Neural progenitor cell (in vitro differentiated cells): ENCODE results near the gene PADI3. TPM values are rescaled to one million over a fixed set of nuclear protein-coding genes. Genes with fewer than 3 reads are reported as not detected.

ENCODE experiments used
- DNase-seq: peaks from one replicate; pipeline ENCODE4 v3.0.0-alpha.2; 2016; ENCODE audit warnings: low spot score
- H2AFZ ChIP-seq: fragments of 200-600 bp; sonication (generic); replicated peaks from 2 replicates; pipeline ENCODE4 v1.6.1; 2016; ENCODE audit warnings: antibody characterized with exemption
- H3F3A ChIP-seq: fragments of 200-600 bp; sonication (generic); 2 replicates; pipeline ENCODE4 v1.6.1; 2016; ENCODE audit warnings: antibody characterized with exemption, low read depth
- H3K27ac ChIP-seq: fragments of 200-600 bp; sonication (generic); 2 replicates; pipeline ENCODE4 v1.5.1; 2016; ENCODE audit warnings: mild to moderate bottlenecking
- H3K27me3 ChIP-seq: fragments of 200-600 bp; sonication (generic); 2 replicates; pipeline ENCODE4 v1.6.1; 2016; ENCODE audit warnings: mild to moderate bottlenecking, moderate library complexity
- H3K36me3 ChIP-seq: fragments of 200-600 bp; sonication (generic); 2 replicates; pipeline ENCODE4 v1.5.1; 2016
- H3K4me1 ChIP-seq: fragments of 200-600 bp; sonication (generic); 2 replicates; pipeline ENCODE4 v1.6.1; 2016; ENCODE audit warnings: mixed run types
- H3K4me2 ChIP-seq: fragments of 200-600 bp; sonication (generic); 2 replicates; pipeline ENCODE4 v1.6.1; 2016
- H3K4me3 ChIP-seq: fragments of 200-600 bp; sonication (generic); 2 replicates; pipeline ENCODE4 v1.5.1; 2016
- H3K79me2 ChIP-seq: fragments of 200-600 bp; sonication (generic); 2 replicates; pipeline ENCODE4 v1.6.1; 2016; ENCODE audit warnings: low read depth
- H3K9ac ChIP-seq: fragments of 200-600 bp; sonication (generic); 2 replicates; pipeline ENCODE4 v1.6.1; 2016
- H3K9me3 ChIP-seq: fragments of 200-600 bp; sonication (generic); 2 replicates; pipeline ENCODE4 v1.5.1; 2016; ENCODE audit warnings: low read depth
- H4K20me1 ChIP-seq: fragments of 200-600 bp; sonication (generic); 2 replicates; pipeline ENCODE4 v1.6.1; 2016; ENCODE audit warnings: low read depth
- H3K27ac Mint-ChIP-seq: 3 replicates; pipeline ENCODE4 v1.8.0; 2021; ENCODE audit warnings: mixed read lengths
- H3K27me3 Mint-ChIP-seq: 2 replicates; pipeline ENCODE4 v1.8.0; 2022; ENCODE audit warnings: low read depth, mild to moderate bottlenecking, inconsistent platforms, moderate library complexity, mixed read lengths; ENCODE audit not compliant: insufficient read depth
- H3K36me3 Mint-ChIP-seq: 3 replicates; pipeline ENCODE4 v1.8.0; 2021; ENCODE audit warnings: mixed read lengths
- H3K4me1 Mint-ChIP-seq: 3 replicates; pipeline ENCODE4 v1.8.0; 2021; ENCODE audit warnings: mixed read lengths
- H3K4me3 Mint-ChIP-seq: 3 replicates; pipeline ENCODE4 v1.8.0; 2021; ENCODE audit warnings: mild to moderate bottlenecking, moderate library complexity, mixed read lengths
- H3K9me3 Mint-ChIP-seq: 3 replicates; pipeline ENCODE4 v1.8.0; 2020; ENCODE audit warnings: mixed read lengths
- CTCF ChIP-seq: fragments of 200-600 bp; sonication (generic); IDR thresholded peaks from 2 replicates; pipeline ENCODE4 v1.5.1; 2017; ENCODE audit warnings: antibody characterized with exemption, mild to moderate bottlenecking
- EZH2 ChIP-seq: fragments of 200-600 bp; sonication (generic); IDR thresholded peaks from 2 replicates; pipeline ENCODE4 v1.6.1; 2017; ENCODE audit warnings: antibody characterized with exemption, mild to moderate bottlenecking, moderate library complexity
- EZH2phosphoT487 ChIP-seq: fragments of 200-600 bp; sonication (generic); IDR thresholded peaks from 2 replicates; pipeline ENCODE4 v1.6.1; 2017; ENCODE audit warnings: antibody characterized with exemption
- total RNA-seq: library from RNA; depleted of rRNA; stranded (reverse); fragments of >200 nt; gene quantifications from 2 replicates; pipeline ENCODE4 v1.2.3, GENCODE V29; 2015; ENCODE audit warnings: low replicate concordance

PADI3 gene
- total RNA-seq, 1 donor from 2014 or later = 1.0 TPM

- no peaks in the 10 kb centered on the region for H3K9me3 ChIP-seq
- no peaks in the 10 kb centered on the region for H3K36me3 ChIP-seq
- H3K27ac Mint-ChIP-seq = no peak overlapping the region
- TF ChIP-seq EZH2 = no peak
- TF ChIP-seq CTCF = no peak
- TF ChIP-seq EZH2phosphoT487 = no peak
- H3K79me2 ChIP-seq = no peaks in the 10 kb centered on the region
- H3K36me3 Mint-ChIP-seq = no peaks in the 10 kb centered on the region
- no peak for DNase-seq
- H3K9me3 Mint-ChIP-seq = no peaks in the 10 kb centered on the region
- peaks cover 12% of the 10 kb centered on the region for H3K4me1 ChIP-seq
- no peak overlapping the region for H3K27ac ChIP-seq
- H2AFZ ChIP-seq = no peak overlapping the region
- H3K4me1 Mint-ChIP-seq = peaks cover 26% of the 10 kb centered on the region
- no peak overlapping the region for H3K4me2 ChIP-seq
- no peaks in the 10 kb centered on the region for H4K20me1 ChIP-seq
- H3K4me3 ChIP-seq = no peak overlapping the region
- H3F3A ChIP-seq = peaks cover 5% of the 10 kb centered on the region
- no peak overlapping the region for H3K4me3 Mint-ChIP-seq
- no peaks in the 10 kb centered on the region for H3K27me3 ChIP-seq
- H3K27me3 Mint-ChIP-seq = peaks cover 10% of the 10 kb centered on the region
- no peak overlapping the region for H3K9ac ChIP-seq
These were observed 31.3 kb upstream of the PADI3 start for GRCh38 chr1:17217607-17218006.

- Histone ChIP-seq H3K4me1 (no peaks in the 10 kb centered on the region), H3K4me3 (no peak overlapping the region), H4K20me1 (no peaks in the 10 kb centered on the region), H3K4me2 (no peak overlapping the region), H3K27me3 (no peaks in the 10 kb centered on the region), H3K27ac (no peak overlapping the region), H3K9ac (no peak overlapping the region), H3K9me3 (no peaks in the 10 kb centered on the region), H3F3A (no peaks in the 10 kb centered on the region), H3K36me3 (no peaks in the 10 kb centered on the region), H2AFZ (no peak overlapping the region), H3K79me2 (no peaks in the 10 kb centered on the region)
- Mint-ChIP-seq H3K36me3 (no peaks in the 10 kb centered on the region), H3K4me3 (no peak overlapping the region), H3K27me3 (peaks cover 5% of the 10 kb centered on the region), H3K27ac (no peak overlapping the region), H3K4me1 (peaks cover 12% of the 10 kb centered on the region), H3K9me3 (no peaks in the 10 kb centered on the region)
- TF ChIP-seq EZH2phosphoT487 = no peak
- no peak for TF ChIP-seq EZH2
- no peak for TF ChIP-seq CTCF
- no peak for DNase-seq
These were observed 30.0 kb upstream of the PADI3 start for GRCh38 chr1:17218939-17219338.

DNA sequence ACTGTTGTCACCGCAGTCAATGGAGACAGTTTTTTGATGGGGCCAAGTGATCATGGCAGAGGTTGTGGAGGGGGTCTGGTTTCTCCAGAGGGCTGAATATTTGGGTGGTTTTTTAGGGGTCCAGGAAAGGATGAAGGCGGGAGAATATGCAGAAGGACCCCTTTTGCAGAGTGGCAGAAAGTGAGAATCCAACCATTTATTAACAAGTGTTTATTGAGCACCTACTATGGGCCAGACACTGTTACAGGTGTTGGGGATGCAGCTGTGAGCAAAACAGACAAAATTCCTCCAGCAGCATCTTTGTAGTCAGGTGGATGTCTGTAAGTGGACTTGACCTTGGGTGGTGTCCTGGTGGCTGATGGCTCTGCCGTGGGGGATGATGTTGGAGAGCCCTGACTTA, 28.6 kb upstream of the PADI3 start:
- H3K9ac ChIP-seq = no peak overlapping the region
- no peak for DNase-seq

More for the DNA sequence above, 28.6 kb upstream of the PADI3 start:
- Histone ChIP-seq H3K9me3 (no peaks in the 10 kb centered on the region), H3K27ac (no peak overlapping the region), H3K79me2 (no peaks in the 10 kb centered on the region), H3K27me3 (no peaks in the 10 kb centered on the region), H3K4me1 (no peaks in the 10 kb centered on the region), H3F3A (no peaks in the 10 kb centered on the region), H3K4me2 (no peak overlapping the region), H3K36me3 (no peaks in the 10 kb centered on the region), H4K20me1 (no peaks in the 10 kb centered on the region), H3K4me3 (no peak overlapping the region), H2AFZ (no peak overlapping the region)
- Mint-ChIP-seq H3K9me3 (no peaks in the 10 kb centered on the region), H3K36me3 (no peaks in the 10 kb centered on the region), H3K27me3 (peaks cover 9% of the 10 kb centered on the region), H3K27ac (no peak overlapping the region), H3K4me3 (no peak overlapping the region), H3K4me1 (peaks cover 9% of the 10 kb centered on the region)
- TF ChIP-seq EZH2phosphoT487 (no peak), CTCF (no peak), EZH2 (no peak)
